Kidney (tissue), 14 donors: ENCODE results near the gene OR14A2. TPM values are rescaled to one million over a fixed set of nuclear protein-coding genes. Genes with fewer than 3 reads are reported as not detected.
"Not testable (repeated sequence)": the region's sequence is repeated elsewhere in the genome, so short reads cannot be mapped to it uniquely, and the experiment has no call there.

Experiments used
- DNase-seq, 5 donors: peaks; one replicate each; pipeline ENCODE4 v3.0.0-alpha.2; 2013 to 2020
- FAIRE-seq: peaks from 2 replicates; lab custom pipeline; 2012; peaks lifted over from hg19 to GRCh38; lab: Jason Lieb, UNC
- H3K27ac ChIP-seq, 2 donors: one replicate each; pipeline ENCODE4 v1.7.0; 2013; ENCODE audit warnings: low read depth in 2 of 2, low read length in 2 of 2, inconsistent platforms in 1 of 2
- H3K27me3 ChIP-seq: one replicate; pipeline ENCODE4 v1.7.1; 2013; ENCODE audit warnings: low read length, inconsistent platforms; ENCODE audit not compliant: control insufficient read depth, insufficient read depth
- H3K36me3 ChIP-seq, 3 donors: one replicate each; pipeline versions ENCODE4 v1.7.0 to v1.7.1; 2013; ENCODE audit warnings: low read length in 3 of 3, control low read depth in 1 of 3, inconsistent platforms in 1 of 3; ENCODE audit not compliant: insufficient read depth in 3 of 3, control insufficient read depth in 2 of 3
- H3K4me1 ChIP-seq, 3 donors: one replicate each; pipeline versions ENCODE4 v1.7.0 to v1.7.1; 2013; ENCODE audit warnings: low read length in 3 of 3, inconsistent platforms in 1 of 3, low read depth in 1 of 3; ENCODE audit not compliant: control insufficient read depth in 2 of 3, insufficient read depth in 2 of 3
- H3K4me3 ChIP-seq, 3 donors: one replicate each; pipeline versions ENCODE4 v1.7.0 to v1.8.1; 2013; ENCODE audit warnings: low read length in 3 of 3, control low read depth in 1 of 3, inconsistent platforms in 1 of 3
- H3K9ac ChIP-seq, 3 donors: one replicate each; pipeline versions ENCODE4 v1.7.0 to v1.7.1; 2013; ENCODE audit warnings: low read length in 3 of 3, control low read depth in 1 of 3, inconsistent platforms in 1 of 3
- H3K9me3 ChIP-seq, 3 donors: one replicate each; pipeline versions ENCODE4 v1.7.0 to v1.7.1; 2013; ENCODE audit warnings: low read length in 3 of 3, control low read depth in 1 of 3, inconsistent platforms in 1 of 3; ENCODE audit not compliant: control insufficient read depth in 2 of 3, insufficient read depth in 1 of 3
- intact Hi-C: fragments of 100-400 bp; cut with DNase I; formaldehyde crosslinking; loops from one replicate; pipeline ENCODE4 v1.11.1; 2022
- polyA plus RNA-seq: library from polyadenylated mRNA; stranded (reverse); fragments of 350-450 nt; fragmentation: Illumina TruSeq; extraction: RNeasy Lipid Tissue Mini Kit (QIAGEN cat#74804); gene quantifications from one replicate; pipeline ENCODE4 v1.2.3, GENCODE V29; 2014; ENCODE audit warnings: low read depth, low replicate concordance; ENCODE audit not compliant: insufficient read depth
- total RNA-seq: library from RNA; stranded (reverse); fragmentation: NEBNext Ultra II Directional; extraction: Animal tissue kit (Norgen Biotek cat#: 25700); gene quantifications from one replicate; pipeline ENCODE4 v1.2.1, GENCODE V29; 2021
- TF ChIP-seq, protein P1 (sequence below): IDR thresholded peaks from 3 replicates; pipeline ENCODE4 v1.5.1; 2012; ENCODE audit warnings: mild to moderate bottlenecking, moderate library complexity, borderline replicate concordance; ENCODE audit not compliant: insufficient read depth; ENCODE audit errors: extremely low read depth
- donor health status: control.
- donor health status: control.
- donor health status: control.
- donor health status: control.
- donor health status: control.
- donor health status: DM: yes; HTN: yes; CAD: no.
- donor health status: Normal renal cell carcinoma (clear cell type).

OR14A2 gene
- total and polyA plus RNA-seq, 2 donors from 2014 or later: not detected

DNA sequence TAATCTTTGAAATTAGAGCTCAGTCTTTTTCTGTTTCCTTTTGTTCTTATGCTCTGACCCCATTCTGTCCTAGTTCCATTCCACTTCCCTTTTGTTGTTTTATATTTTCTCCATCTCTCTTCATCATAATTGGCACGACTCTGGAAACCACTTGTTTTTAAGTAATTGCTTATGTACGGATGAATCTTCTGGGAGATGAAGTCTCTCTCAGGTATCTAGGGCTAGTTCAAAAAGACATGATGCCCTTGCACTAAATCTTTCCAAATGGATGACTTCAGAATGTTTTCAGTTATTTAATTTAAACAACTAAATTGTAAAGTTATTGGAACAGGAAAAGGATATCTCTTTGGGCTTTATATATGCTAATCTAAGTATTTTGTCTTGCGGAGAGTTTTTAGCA, 31.4 kb downstream of the OR14A2 start, which contains the start of gene OR6F1:
OR6F1 (minus strand) TSS at position 101 of the 400 bp plus-strand sequence. CDS start 3,891 bp downstream, outside the sequence.
- DNase-seq (no peak), FAIRE-seq (no peak)
- intact Hi-C loops: no loop called here
- H3K9ac ChIP-seq: no peak within 1 kb of the TSS
- H3K27ac ChIP-seq: no peak within 1 kb of the TSS
- H3K9me3 ChIP-seq: peaks cover 0 to 7% (median 0%) of the 10 kb centered on the region in 3 donors
- no peaks in the 10 kb centered on the region for H3K36me3 ChIP-seq
- TF ChIP-seq, protein P1, sequence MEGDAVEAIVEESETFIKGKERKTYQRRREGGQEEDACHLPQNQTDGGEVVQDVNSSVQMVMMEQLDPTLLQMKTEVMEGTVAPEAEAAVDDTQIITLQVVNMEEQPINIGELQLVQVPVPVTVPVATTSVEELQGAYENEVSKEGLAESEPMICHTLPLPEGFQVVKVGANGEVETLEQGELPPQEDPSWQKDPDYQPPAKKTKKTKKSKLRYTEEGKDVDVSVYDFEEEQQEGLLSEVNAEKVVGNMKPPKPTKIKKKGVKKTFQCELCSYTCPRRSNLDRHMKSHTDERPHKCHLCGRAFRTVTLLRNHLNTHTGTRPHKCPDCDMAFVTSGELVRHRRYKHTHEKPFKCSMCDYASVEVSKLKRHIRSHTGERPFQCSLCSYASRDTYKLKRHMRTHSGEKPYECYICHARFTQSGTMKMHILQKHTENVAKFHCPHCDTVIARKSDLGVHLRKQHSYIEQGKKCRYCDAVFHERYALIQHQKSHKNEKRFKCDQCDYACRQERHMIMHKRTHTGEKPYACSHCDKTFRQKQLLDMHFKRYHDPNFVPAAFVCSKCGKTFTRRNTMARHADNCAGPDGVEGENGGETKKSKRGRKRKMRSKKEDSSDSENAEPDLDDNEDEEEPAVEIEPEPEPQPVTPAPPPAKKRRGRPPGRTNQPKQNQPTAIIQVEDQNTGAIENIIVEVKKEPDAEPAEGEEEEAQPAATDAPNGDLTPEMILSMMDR: no peak
- H3K4me1 ChIP-seq: no peaks in the 10 kb centered on the region
- H3K27me3 ChIP-seq: no peaks in the 10 kb centered on the region
- H3K4me3 ChIP-seq: no peak within 1 kb of the TSS

DNA sequence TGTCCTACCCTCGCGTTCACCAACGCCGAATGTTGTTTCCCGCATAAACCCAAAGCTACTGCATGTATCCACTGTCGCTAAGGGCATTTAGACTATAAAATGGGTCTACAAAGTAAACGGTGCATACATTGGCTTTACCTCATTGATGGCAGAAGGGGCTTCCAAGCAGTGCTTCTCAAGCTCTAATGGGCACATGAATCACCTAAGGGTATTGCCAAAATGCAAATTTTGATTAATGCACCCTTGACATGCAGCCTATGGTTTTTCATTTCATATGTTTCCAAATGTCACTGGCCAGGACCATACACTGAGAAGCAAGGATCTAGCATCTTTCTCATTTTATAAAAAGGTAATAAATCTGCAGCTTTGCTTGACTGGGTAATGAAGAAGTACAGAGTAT, 34.2 kb downstream of the OR14A2 start:
- intact Hi-C loops: no loop called here
- TF ChIP-seq, protein P1: no peak
- FAIRE-seq: no peak

DNA sequence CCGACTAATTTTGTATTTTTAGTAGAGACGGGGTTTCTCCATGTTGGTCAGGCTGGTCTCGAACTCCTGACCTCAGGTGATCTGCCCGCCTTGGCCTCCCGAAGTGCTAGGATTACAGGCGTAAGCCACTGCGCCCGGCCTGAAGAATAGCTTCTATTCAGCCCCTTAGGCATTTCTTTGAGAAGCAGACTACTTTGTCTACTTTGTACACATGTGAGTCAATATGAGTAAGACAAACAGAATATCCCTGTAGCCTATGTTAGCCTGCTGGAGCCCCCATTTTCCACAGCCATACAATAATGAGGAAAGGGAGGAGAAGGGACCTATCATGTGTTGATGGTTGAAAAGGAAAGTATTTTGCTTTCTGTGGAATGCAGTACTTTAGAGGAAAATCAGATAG, 37.3 kb downstream of the OR14A2 start:
- H3K4me1 ChIP-seq, FAIRE-seq, H3K9ac ChIP-seq, H3K4me3 ChIP-seq, H3K36me3 ChIP-seq, intact Hi-C loops, H3K9me3 ChIP-seq, DNase-seq, H3K27ac ChIP-seq, H3K27me3 ChIP-seq: not testable (repeated sequence)

More for the DNA sequence above, 34.2 kb downstream of the OR14A2 start:
- DNase-seq: no peak
- H3K9ac ChIP-seq: no peak overlapping the region
- no peaks in the 10 kb centered on the region for H3K4me1 ChIP-seq
- H3K9me3 ChIP-seq: no peaks in the 10 kb centered on the region
- H3K27me3 ChIP-seq: no peaks in the 10 kb centered on the region
- H3K4me3 ChIP-seq: no peak overlapping the region
- no peaks in the 10 kb centered on the region for H3K36me3 ChIP-seq
- no peak overlapping the region for H3K27ac ChIP-seq

DNA sequence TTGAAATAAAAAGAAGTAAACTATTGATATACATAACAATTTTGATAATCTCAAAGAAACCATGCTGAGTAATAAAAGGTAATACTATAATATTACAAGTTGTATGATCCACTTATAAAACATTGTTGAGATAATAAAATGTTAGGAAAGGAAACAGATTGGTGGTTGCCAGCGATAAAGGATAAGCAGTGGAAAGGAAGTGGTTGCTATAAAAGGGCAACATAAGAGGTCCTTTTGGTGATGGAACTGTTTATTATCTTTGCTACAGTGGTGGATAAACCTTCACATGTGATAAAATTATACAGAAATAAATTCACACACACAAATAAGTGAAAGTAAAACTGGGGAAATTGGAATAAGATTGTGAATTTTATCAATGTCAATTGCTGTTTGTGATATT, 46.6 kb downstream of the OR14A2 start:
- TF ChIP-seq, protein P1: no peak
- no peak for DNase-seq
- no peak overlapping the region for H3K9ac ChIP-seq
- H3K27ac ChIP-seq: no peak overlapping the region
- intact Hi-C loops: no loop called here
- H3K4me1 ChIP-seq: no peaks in the 10 kb centered on the region
- H3K4me3 ChIP-seq: no peak overlapping the region
- no peaks in the 10 kb centered on the region for H3K9me3 ChIP-seq
- FAIRE-seq: no peak
- no peaks in the 10 kb centered on the region for H3K36me3 ChIP-seq
- no peaks in the 10 kb centered on the region for H3K27me3 ChIP-seq
